Lung (tissue), 12 donors: ENCODE results near the gene PEPD. TPM values are rescaled to one million over a fixed set of nuclear protein-coding genes. Genes with fewer than 3 reads are reported as not detected.

Experiments used
- ATAC-seq: fragments of 200-7000 bp; cut with Tn5 transposase; one replicate; pipeline ENCODE4 v1.9.1; 2020; ENCODE audit warnings: moderate number of reproducible peaks; ENCODE audit not compliant: insufficient read depth, low FRiP score
- DNase-seq, 3 donors: peaks; one replicate each; pipeline ENCODE4 v3.0.0-alpha.2; 2013 to 2017
- H3K27ac ChIP-seq, 2 donors: one replicate each; pipeline ENCODE4 v1.5.1; 2013; ENCODE audit warnings: mild to moderate bottlenecking in 2 of 2, moderate library complexity in 2 of 2, control low read depth in 1 of 2, inconsistent platforms in 1 of 2, low read depth in 1 of 2, low read length in 1 of 2
- H3K27me3 ChIP-seq, 3 donors: one replicate each; pipeline ENCODE4 v1.5.1; 2013; ENCODE audit warnings: low read length in 2 of 3; ENCODE audit not compliant: control insufficient read depth in 3 of 3, insufficient read depth in 3 of 3
- H3K36me3 ChIP-seq, 4 donors: one replicate each; pipeline ENCODE4 v1.5.1; 2013; ENCODE audit warnings: low read length in 4 of 4, mild to moderate bottlenecking in 1 of 4, moderate library complexity in 1 of 4; ENCODE audit not compliant: control insufficient read depth in 4 of 4, insufficient read depth in 4 of 4
- H3K4me1 ChIP-seq, 5 donors: one replicate each; pipeline ENCODE4 v1.5.1; 2013; ENCODE audit warnings: low read length in 5 of 5, mild to moderate bottlenecking in 2 of 5, moderate library complexity in 1 of 5; ENCODE audit not compliant: control insufficient read depth in 5 of 5, insufficient read depth in 5 of 5
- H3K4me3 ChIP-seq: one replicate; pipeline ENCODE4 v1.5.1; 2013; ENCODE audit warnings: mild to moderate bottlenecking, control low read depth, moderate library complexity
- H3K9ac ChIP-seq, 2 donors: one replicate each; pipeline ENCODE4 v1.5.1; 2013; ENCODE audit warnings: low read length in 2 of 2, control low read depth in 1 of 2; ENCODE audit not compliant: insufficient read depth in 1 of 2
- H3K9me3 ChIP-seq, 4 donors: one replicate each; pipeline ENCODE4 v1.5.1; 2013; ENCODE audit warnings: low read length in 3 of 4, mild to moderate bottlenecking in 1 of 4, moderate library complexity in 1 of 4; ENCODE audit not compliant: control insufficient read depth in 4 of 4, insufficient read depth in 3 of 4
- CTCF ChIP-seq: IDR thresholded peaks from 2 replicates; pipeline ENCODE4 v1.5.1; 2012; ENCODE audit warnings: mild to moderate bottlenecking; ENCODE audit errors: control extremely low read depth, extremely low read depth
- whole genome bisulfite sequencing, 2 donors: extraction: QIAGEN DNeasy Blood & Tissue Kit; methylation state at CpG; one replicate each; pipeline ENCODE4 v1.1.7; 2013; 5-methylcytosine and 5-hydroxymethylcytosine counted together
- polyA plus RNA-seq, 2 donors: library from polyadenylated mRNA; stranded (reverse); fragments of 200-250 nt; gene quantifications; one replicate each; pipeline ENCODE4 v1.2.1, GENCODE V29; 2013
- total RNA-seq, 2 donors: library from RNA; depleted of rRNA in 1 of 2; stranded (reverse); fragments of >200 nt in 1 of 2; gene quantifications; one replicate each; pipeline ENCODE4 v1.2.1, GENCODE V29; 2014 to 2021
- donor health status: control.
- donor health status: control.
- donor health status: Bipolar disorder and iron deficiency.
- donor health status: healthy.
- donor health status: DM: yes; HTN: yes; CAD: no.

PEPD gene
- total and polyA plus RNA-seq, 4 donors, result 29.6 to 88.2 (median 73.4) TPM

- 94 to 96% methylated on average over 16 of the region's 16 CpGs for WGBS, 2 donors
- H3K27ac ChIP-seq, result no peak overlapping the region
- no peak for TF ChIP-seq CTCF
- no peak overlapping the region for H3K4me3 ChIP-seq
- no peaks in the 10 kb centered on the region for H3K9me3 ChIP-seq
- no peak for DNase-seq
- H3K9ac ChIP-seq, result no peak overlapping the region
- ATAC-seq, result no peak
- no peaks in the 10 kb centered on the region for H3K27me3 ChIP-seq
- H3K36me3 ChIP-seq, result peaks cover 3 to 15% (median 7%) of the 10 kb centered on the region in 4 donors
- H3K4me1 ChIP-seq, result peaks cover 0 to 17% (median 11%) of the 10 kb centered on the region in 5 donors
Observed at GRCh38 chr19:33379151-33379829, 142.3 kb downstream of the PEPD start.

GRCh38 chr19:33377586-33378475 is 143.8 kb downstream of the PEPD start:
- 87 to 89% methylated on average over 12 of the region's 12 CpGs for WGBS, 2 donors
- no peak overlapping the region for H3K27ac ChIP-seq
- no peaks in the 10 kb centered on the region for H3K9me3 ChIP-seq
- H3K36me3 ChIP-seq, result peaks cover 3 to 11% (median 7%) of the 10 kb centered on the region in 4 donors
- ATAC-seq (no peak), DNase-seq (no peak)
- no peak overlapping the region for H3K9ac ChIP-seq
- TF ChIP-seq CTCF, result no peak
- H3K4me3 ChIP-seq, result no peak overlapping the region
- H3K4me1 ChIP-seq, result peaks cover 0 to 19% (median 11%) of the 10 kb centered on the region in 5 donors
- no peaks in the 10 kb centered on the region for H3K27me3 ChIP-seq

GRCh38 chr19:33376941-33377557 is 144.5 kb downstream of the PEPD start:
- TF ChIP-seq CTCF, result no peak
- ATAC-seq, result no peak

More at GRCh38 chr19:33376941-33377557, 144.5 kb downstream of the PEPD start:
- H3K9ac ChIP-seq, result no peak overlapping the region
- 58 to 81% methylated on average over 7 of the region's 7 CpGs for WGBS, 2 donors
- peaks cover 0 to 19% (median 11%) of the 10 kb centered on the region in 5 donors for H3K4me1 ChIP-seq
- peak overlapping the region; percentile 60 to 83 for H3K27ac ChIP-seq
- no peak for DNase-seq
- H3K9me3 ChIP-seq, result no peaks in the 10 kb centered on the region
- peaks cover 3 to 11% (median 6%) of the 10 kb centered on the region in 4 donors for H3K36me3 ChIP-seq
- H3K4me3 ChIP-seq, result no peak overlapping the region
- H3K27me3 ChIP-seq, result no peaks in the 10 kb centered on the region
